Activated naive CD4-positive, alpha-beta T cell treated with anti-CD3 and anti-CD28 coated beads for 36 hours (primary cell): ENCODE measurements around the gene ANKRD44. TPM values are rescaled to one million over a fixed set of nuclear protein-coding genes. Genes with fewer than 3 reads are reported as not detected.
A peak's percentile ranks its signal among the peaks of the same experiment; 100 is the strongest.

Source experiments
- CTCF ChIA-PET: fragments of 350-600 bp; sonication (Branson Sonifier 250); formaldehyde crosslinking; loops from one replicate; lab custom pipeline; 2021; ENCODE audit warnings: antibody characterized with exemption; lab: Charles Lee
- DNase-seq: peaks from one replicate; pipeline ENCODE4 v3.0.0-alpha.2; 2020
- H3K27ac Mint-ChIP-seq: one replicate; pipeline ENCODE4 v1.8.0; 2021; ENCODE audit warnings: mild to moderate bottlenecking, mixed read lengths
- H3K27me3 Mint-ChIP-seq: one replicate; pipeline ENCODE4 v1.8.0; 2021; ENCODE audit warnings: low read depth, mixed read lengths
- H3K36me3 Mint-ChIP-seq: one replicate; pipeline ENCODE4 v1.8.0; 2021; ENCODE audit warnings: low read depth, mixed read lengths
- H3K4me1 Mint-ChIP-seq: one replicate; pipeline ENCODE4 v1.8.0; 2021; ENCODE audit warnings: low read depth, mixed read lengths
- H3K4me3 Mint-ChIP-seq: one replicate; pipeline ENCODE4 v1.8.0; 2021; ENCODE audit warnings: mild to moderate bottlenecking, moderate library complexity, mixed read lengths
- H3K9me3 Mint-ChIP-seq: one replicate; pipeline ENCODE4 v1.8.0; 2021; ENCODE audit warnings: mixed read lengths
- intact Hi-C: fragments of 100-400 bp; cut with micrococcal nuclease; formaldehyde crosslinking; loops from one replicate; pipeline ENCODE4 v1.15.1; 2023
- total RNA-seq, 2 experiments: library from RNA; stranded (reverse); gene quantifications; one replicate each; pipeline ENCODE4 v1.2.3, GENCODE V29; 2021

Gene ANKRD44
- total RNA-seq, 2 experiments from 2014 or later, result 87.8 to 101 TPM

GRCh38 chr2:197204519-197205250, 105.9 kb downstream of the ANKRD44 start:
- CTCF ChIA-PET, result interaction anchor here (0.8 to 2.1 kb wide), 7 partner anchors 11 to 103 kb away, joined by 3 to 6 read pairs (median 3); no protein-coding TSS in a partner anchor

GRCh38 chr2:197201874-197202273, 108.7 kb downstream of the ANKRD44 start:
- Mint-ChIP-seq H3K36me3 (peaks cover 18% of the 10 kb centered on the region), H3K27ac (peak overlapping the region; percentile 88), H3K27me3 (no peaks in the 10 kb centered on the region), H3K4me1 (peaks cover 88% of the 10 kb centered on the region), H3K4me3 (no peak overlapping the region), H3K9me3 (peaks cover 2% of the 10 kb centered on the region)
- intact Hi-C loops, result loop anchor here (10.0 kb wide), 1 partner anchor 803 kb away; no protein-coding TSS in a partner anchor
- CTCF ChIA-PET, result interaction anchor here (1.2 to 1.6 kb wide), 4 partner anchors 8 to 128 kb away, joined by 3 to 8 read pairs (median 6); no protein-coding TSS in a partner anchor
- no peak for DNase-seq

More at GRCh38 chr2:197204519-197205250, 105.9 kb downstream of the ANKRD44 start:
- H3K9me3 Mint-ChIP-seq, result peaks cover 2% of the 10 kb centered on the region
- H3K4me3 Mint-ChIP-seq, result no peak overlapping the region
- intact Hi-C loops, result loop anchor here (2.0 to 10.0 kb wide), 2 partner anchors 230 to 800 kb away; partner anchors contain the start of gene SF3B1
- no peak for DNase-seq
- peak overlapping the region; percentile 97 for H3K27ac Mint-ChIP-seq
- H3K27me3 Mint-ChIP-seq, result no peaks in the 10 kb centered on the region
- peaks cover 18% of the 10 kb centered on the region for H3K36me3 Mint-ChIP-seq
- H3K4me1 Mint-ChIP-seq, result peaks cover 91% of the 10 kb centered on the region

- CTCF ChIA-PET, result interaction anchor here (1.6 kb wide), 2 partner anchors 9 to 107 kb away, joined by 3 to 5 read pairs; no protein-coding TSS in a partner anchor
- peaks cover 88% of the 10 kb centered on the region for H3K4me1 Mint-ChIP-seq
- H3K27ac Mint-ChIP-seq, result peak overlapping the region; percentile 96
- H3K4me3 Mint-ChIP-seq, result peak overlapping the region; percentile 5
- peaks cover 2% of the 10 kb centered on the region for H3K9me3 Mint-ChIP-seq
- no peaks in the 10 kb centered on the region for H3K27me3 Mint-ChIP-seq
- intact Hi-C loops, result loop anchor here (10.0 kb wide), 1 partner anchor 804 kb away; no protein-coding TSS in a partner anchor
- DNase-seq, result no peak
- H3K36me3 Mint-ChIP-seq, result peaks cover 13% of the 10 kb centered on the region
These were observed 109.9 kb downstream of the ANKRD44 start for GRCh38 chr2:197200762-197201058.

- CTCF ChIA-PET, result interaction anchor here (1.6 to 4.0 kb wide), 3 partner anchors 9 to 108 kb away, joined by 3 to 34 read pairs (median 5); no protein-coding TSS in a partner anchor
- Mint-ChIP-seq H3K4me3 (peak overlapping the region; percentile 5), H3K36me3 (peaks cover 10% of the 10 kb centered on the region), H3K9me3 (peaks cover 2% of the 10 kb centered on the region), H3K4me1 (peaks cover 88% of the 10 kb centered on the region), H3K27me3 (no peaks in the 10 kb centered on the region), H3K27ac (peak overlapping the region; percentile 96)
- intact Hi-C loops, result loop anchor here (10.0 kb wide), 1 partner anchor 805 kb away; no protein-coding TSS in a partner anchor
- no peak for DNase-seq
These were observed 110.4 kb downstream of the ANKRD44 start for GRCh38 chr2:197200051-197200761.

GRCh38 chr2:197198890-197199289, 111.7 kb downstream of the ANKRD44 start:
- DNase-seq, result peak; percentile 93
- Mint-ChIP-seq H3K4me1 (peaks cover 86% of the 10 kb centered on the region), H3K27ac (peak overlapping the region; percentile 96), H3K9me3 (peaks cover 4% of the 10 kb centered on the region), H3K36me3 (peaks cover 10% of the 10 kb centered on the region), H3K4me3 (peak overlapping the region; percentile 83), H3K27me3 (no peaks in the 10 kb centered on the region)
- intact Hi-C loops, result loop anchor here (1.0 to 10.0 kb wide), 9 partner anchors 7 to 506 kb away; partner anchors contain the start of genes HSPE1, MARS2 and PGAP1
- CTCF ChIA-PET, result interaction anchor here (0.8 to 4.0 kb wide), 16 partner anchors 9 to 159 kb away, joined by 3 to 34 read pairs (median 4); no protein-coding TSS in a partner anchor

- Mint-ChIP-seq H3K27me3 (no peaks in the 10 kb centered on the region), H3K4me3 (peak overlapping the region; percentile 83), H3K36me3 (peaks cover 6% of the 10 kb centered on the region), H3K9me3 (peaks cover 4% of the 10 kb centered on the region), H3K27ac (peak overlapping the region; percentile 96), H3K4me1 (peaks cover 81% of the 10 kb centered on the region)
- no peak for DNase-seq
- CTCF ChIA-PET, result interaction anchor here (0.7 to 4.0 kb wide), 15 partner anchors 8 to 114 kb away, joined by 3 to 34 read pairs (median 3); no protein-coding TSS in a partner anchor
- intact Hi-C loops, result loop anchor here (1.0 to 10.0 kb wide), 6 partner anchors 8 to 507 kb away; partner anchors contain the start of genes COQ10B, HSPE1, MARS2 and PGAP1
These were observed 112.7 kb downstream of the ANKRD44 start for GRCh38 chr2:197197895-197198311.

GRCh38 chr2:197196541-197197180, 113.9 kb downstream of the ANKRD44 start:
- H3K27me3 Mint-ChIP-seq, result no peaks in the 10 kb centered on the region
- peak overlapping the region; percentile 30 for H3K4me3 Mint-ChIP-seq
- CTCF ChIA-PET, result interaction anchor here (0.6 to 4.0 kb wide), 5 partner anchors 12 to 216 kb away, joined by 3 to 34 read pairs (median 7); no protein-coding TSS in a partner anchor
- peaks cover 2% of the 10 kb centered on the region for H3K9me3 Mint-ChIP-seq
- H3K27ac Mint-ChIP-seq, result peak overlapping the region; percentile 96
- DNase-seq, result no peak
- H3K4me1 Mint-ChIP-seq, result peaks cover 81% of the 10 kb centered on the region
- intact Hi-C loops, result loop anchor here (2.0 to 10.0 kb wide), 2 partner anchors 256 to 508 kb away; partner anchors contain the start of genes COQ10B and MARS2
- peaks cover 2% of the 10 kb centered on the region for H3K36me3 Mint-ChIP-seq

GRCh38 chr2:197195518-197195917, 115.1 kb downstream of the ANKRD44 start:
- Mint-ChIP-seq H3K4me1 (peaks cover 80% of the 10 kb centered on the region), H3K27ac (peak overlapping the region; percentile 96), H3K4me3 (peak overlapping the region; percentile 11), H3K27me3 (no peaks in the 10 kb centered on the region), H3K9me3 (peaks cover 2% of the 10 kb centered on the region), H3K36me3 (peaks cover 2% of the 10 kb centered on the region)
- CTCF ChIA-PET, result interaction anchor here (0.5 to 2.1 kb wide), 7 partner anchors 14 to 309 kb away, joined by 3 to 7 read pairs (median 3); no protein-coding TSS in a partner anchor
- intact Hi-C loops, result loop anchor here (10.0 kb wide), 1 partner anchor 509 kb away; the partner anchor contains the start of gene MARS2
- no peak for DNase-seq

- peak; percentile 71 for DNase-seq
- Mint-ChIP-seq H3K27ac (peak overlapping the region; percentile 85), H3K4me1 (peaks cover 78% of the 10 kb centered on the region), H3K9me3 (peaks cover 2% of the 10 kb centered on the region), H3K36me3 (no peaks in the 10 kb centered on the region), H3K27me3 (no peaks in the 10 kb centered on the region), H3K4me3 (peak overlapping the region; percentile 19)
- intact Hi-C loops, result loop anchor here (1.0 to 10.0 kb wide), 8 partner anchors 21 to 585 kb away; partner anchors contain the start of genes ANKRD44 and MARS2
- CTCF ChIA-PET, result interaction anchor here (0.6 to 4.2 kb wide), 28 partner anchors 9 to 185 kb away, joined by 3 to 66 read pairs (median 4); partner anchors contain the start of gene ANKRD44
These were observed 118.6 kb downstream of the ANKRD44 start for GRCh38 chr2:197191940-197192322.

- Mint-ChIP-seq H3K36me3 (peaks cover under 1% of the 10 kb centered on the region), H3K27ac (peak overlapping the region; percentile 85), H3K4me1 (peaks cover 74% of the 10 kb centered on the region), H3K9me3 (peaks cover 2% of the 10 kb centered on the region), H3K4me3 (peak overlapping the region; percentile 19), H3K27me3 (no peaks in the 10 kb centered on the region)
- CTCF ChIA-PET, result interaction anchor here (0.6 to 4.2 kb wide), 36 partner anchors 9 to 251 kb away, joined by 3 to 66 read pairs (median 4); partner anchors contain the start of gene ANKRD44
- intact Hi-C loops, result loop anchor here (1.0 to 10.0 kb wide), 4 partner anchors 168 to 586 kb away; partner anchors contain the start of gene MARS2
- DNase-seq, result no peak
These were observed 119.2 kb downstream of the ANKRD44 start for GRCh38 chr2:197191177-197191939.
